HCT116 (cell line): ENCODE data around the gene SLC7A8. TPM values are rescaled to one million over a fixed set of nuclear protein-coding genes. Genes with fewer than 3 reads are reported as not detected.

ENCODE experiments used
- ATAC-seq: fragments of 200-7000 bp; cut with Tn5 transposase; 2 replicates; pipeline ENCODE4 v1.9.1; 2020; ENCODE audit warnings: mild to moderate bottlenecking, moderate library complexity
- BruUV-seq: library from RNA; stranded (reverse); fragments of 400-500 nt; replicated peaks from 2 replicates; lab custom pipeline; 2021; lab: Mats Ljungman, UMichigan
- CTCF ChIA-PET: fragments of 300-600 bp; sonication (Branson Sonifier 250); formaldehyde crosslinking; loops from one replicate; lab custom pipeline; 2021; ENCODE audit warnings: antibody characterized with exemption; lab: Charles Lee
- POLR2A ChIA-PET: fragments of 300-600, 350-600 bp; sonication (Branson Sonifier 250); formaldehyde crosslinking; loops from one replicate; lab custom pipeline; 2021; ENCODE audit warnings: antibody characterized with exemption; lab: Charles Lee
- RAD21 ChIA-PET, 2 experiments: fragments of 300-600 bp; sonication (Branson Sonifier 250); formaldehyde crosslinking; loops; one replicate each; lab custom pipeline; 2023; ENCODE audit warnings: low total read pairs in 2 of 2; ENCODE audit not compliant: uncharacterized antibody in 2 of 2, unreplicated experiment in 2 of 2, low non-redundant PET in 1 of 2; lab: Charles Lee
- DNase-seq: peaks from one replicate; pipeline ENCODE4 v3.0.0-alpha.2; 2010; ENCODE audit warnings: low read depth, low spot score
- H2AFZ ChIP-seq: fragments of 200-600 bp; shearing (Covaris generic), sonication (generic); 2 replicates; pipeline ENCODE4 v1.6.1; 2017; ENCODE audit warnings: low read depth, mixed run types, mixed read lengths, antibody characterized with exemption, low read length; ENCODE audit not compliant: poor library complexity, severe bottlenecking
- H3K27ac ChIP-seq: 2 replicates; pipeline ENCODE4 v1.5.1; 2012; ENCODE audit warnings: low read depth, low read length
- H3K27me3 ChIP-seq: fragments of 200-600 bp; sonication (generic); 2 replicates; pipeline ENCODE4 v1.6.1; 2016; ENCODE audit warnings: mixed run types, low read length, mixed read lengths; ENCODE audit not compliant: insufficient read depth
- H3K36me3 ChIP-seq, 2 experiments: fragments of 200-500 bp in 1 of 2; fragments of 200-600 bp in 1 of 2; sonication (Bioruptor generic) in 1 of 2; sonication (generic) in 1 of 2; 2 replicates each; pipeline versions ENCODE4 v1.5.1 to v1.6.1; 2014 to 2016; ENCODE audit warnings: low read length in 2 of 2, inconsistent platforms in 1 of 2, mixed read lengths in 1 of 2, mixed run types in 1 of 2; ENCODE audit not compliant: insufficient read depth in 2 of 2, control insufficient read depth in 1 of 2
- H3K4me1 ChIP-seq, 2 experiments: fragments of 200-600 bp in 1 of 2; sonication (generic) in 1 of 2; 2 replicates each; pipeline versions ENCODE4 v1.5.1 to v1.6.1; 2012 to 2017; ENCODE audit warnings: low read length in 2 of 2, inconsistent platforms in 1 of 2, mild to moderate bottlenecking in 1 of 2, mixed read lengths in 1 of 2, mixed run types in 1 of 2, moderate library complexity in 1 of 2; ENCODE audit not compliant: insufficient read depth in 2 of 2, control insufficient read depth in 1 of 2
- H3K4me2 ChIP-seq: fragments of 200-600 bp; sonication (generic); 2 replicates; pipeline ENCODE4 v1.6.1; 2017; ENCODE audit warnings: mixed run types, low read length, mixed read lengths
- H3K4me3 ChIP-seq, 2 experiments: fragments of 200-600 bp in 1 of 2; sonication (generic) in 1 of 2; replicated peaks in 1 of 2; 2 replicates each; pipeline ENCODE4 v1.5.1; 2011 to 2016; ENCODE audit warnings: low read length in 2 of 2, control low read depth in 1 of 2, low read depth in 1 of 2, mild to moderate bottlenecking in 1 of 2, mixed read lengths in 1 of 2, mixed run types in 1 of 2
- H3K79me2 ChIP-seq: fragments of 200-600 bp; sonication (generic); 2 replicates; pipeline ENCODE4 v1.6.1; 2017; ENCODE audit warnings: mild to moderate bottlenecking, mixed run types, low read length, moderate library complexity, mixed read lengths; ENCODE audit not compliant: insufficient read depth
- H3K9ac ChIP-seq: fragments of 200-600 bp; sonication (generic); 2 replicates; pipeline ENCODE4 v1.6.1; 2016; ENCODE audit warnings: low read length, mixed read lengths
- H3K9me2 ChIP-seq: fragments of 200-600 bp; sonication (generic), shearing (Covaris generic); 2 replicates; pipeline ENCODE4 v1.6.1; 2017; ENCODE audit warnings: mixed run types, mild to moderate bottlenecking, moderate library complexity; ENCODE audit not compliant: insufficient read depth
- H3K9me3 ChIP-seq, 2 experiments: fragments of 200-500 bp in 1 of 2; fragments of 200-600 bp in 1 of 2; sonication (Bioruptor generic) in 1 of 2; sonication (generic) in 1 of 2; 2 replicates each; pipeline ENCODE4 v1.6.1; 2014 to 2017; ENCODE audit warnings: low read length in 2 of 2, mixed read lengths in 2 of 2, inconsistent platforms in 1 of 2, low read depth in 1 of 2, mild to moderate bottlenecking in 1 of 2, mixed run types in 1 of 2, moderate library complexity in 1 of 2; ENCODE audit not compliant: control insufficient read depth in 1 of 2, insufficient read depth in 1 of 2
- H4K20me1 ChIP-seq: fragments of 200-600 bp; sonication (generic), shearing (Covaris generic); 2 replicates; pipeline ENCODE4 v1.6.1; 2017; ENCODE audit warnings: mixed run types, mild to moderate bottlenecking, moderate library complexity; ENCODE audit not compliant: insufficient read depth
- CBX3 ChIP-seq: IDR thresholded peaks from 2 replicates; pipeline ENCODE4 v1.6.1; 2012; ENCODE audit warnings: low read depth
- CEBPB ChIP-seq: IDR thresholded peaks from 2 replicates; pipeline ENCODE4 v1.6.1; 2012; ENCODE audit warnings: low read depth
- FOSL1 ChIP-seq: IDR thresholded peaks from 2 replicates; pipeline ENCODE4 v1.6.1; 2012; ENCODE audit warnings: low read depth
- RAD21 ChIP-seq: IDR thresholded peaks from 2 replicates; pipeline ENCODE4 v1.6.1; 2012; ENCODE audit warnings: low read depth, mild to moderate bottlenecking
- ZNF274 ChIP-seq: fragments of 200-500 bp; sonication (Bioruptor generic); IDR thresholded peaks from 2 replicates; pipeline ENCODE4 v1.6.1; 2014; ENCODE audit warnings: mild to moderate bottlenecking, low read depth, low read length, inconsistent platforms
- intact Hi-C: fragments of 100-400 bp; cut with micrococcal nuclease; formaldehyde crosslinking; loops from 2 replicates; pipeline ENCODE4 v1.10.0; 2022
- total RNA-seq: library from RNA; stranded (reverse); gene quantifications from one replicate; pipeline ENCODE4 v1.2.1, GENCODE V29; 2021; ENCODE audit not compliant: unreplicated experiment

SLC7A8 gene
- total RNA-seq, 1 experiment from 2014 or later, result 5.3 TPM

DNA sequence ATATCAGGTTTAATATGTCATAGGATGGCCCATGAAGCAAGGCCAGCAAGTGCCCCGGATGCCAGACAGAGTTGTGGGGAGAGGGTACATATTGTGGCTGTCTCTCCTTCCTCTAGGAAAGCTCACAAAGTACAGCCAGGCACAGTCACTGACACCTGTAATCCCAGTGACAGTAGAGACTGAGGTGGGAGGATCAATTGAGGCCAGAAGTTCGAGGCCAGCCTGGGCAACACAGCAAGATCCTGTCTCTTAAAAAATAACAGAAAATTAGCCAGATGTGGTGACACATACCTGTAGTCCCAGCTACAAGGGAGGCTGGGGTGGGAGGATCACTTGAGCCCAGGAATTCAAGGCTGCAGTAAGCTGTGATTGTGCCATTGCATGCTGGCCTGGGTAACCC is 32.1 kb downstream of the SLC7A8 start:
- intact Hi-C loops, result no loop called here
- no peaks in the 10 kb centered on the region for H4K20me1 ChIP-seq
- no peak overlapping the region for H3K4me3 ChIP-seq
- no peak overlapping the region for H3K27ac ChIP-seq
- ATAC-seq (no peak), DNase-seq (no peak)
- no peak overlapping the region for H3K9ac ChIP-seq
- no TSS peak for BruUV-seq
- H3K79me2 ChIP-seq, result no peaks in the 10 kb centered on the region
- H3K36me3 ChIP-seq, result no peaks in the 10 kb centered on the region
- H3K9me2 ChIP-seq, result no peaks in the 10 kb centered on the region
- CTCF ChIA-PET, result interaction anchor here (0.7 kb wide), 1 partner anchor 206 kb away, joined by 4 read pairs; no protein-coding TSS in a partner anchor
- H3K4me1 ChIP-seq, result peaks cover 10 to 20% of the 10 kb centered on the region in 2 experiments; a peak in 3 of 4 replicates
- no peak overlapping the region for H2AFZ ChIP-seq
- POLR2A ChIA-PET, result no interaction called here
- no peaks in the 10 kb centered on the region for H3K9me3 ChIP-seq
- RAD21 ChIA-PET, result no interaction called here
- no peak overlapping the region for H3K4me2 ChIP-seq
- TF ChIP-seq CBX3, result no peak
- TF ChIP-seq ZNF274, result no peak
- TF ChIP-seq CEBPB, result no peak
- TF ChIP-seq FOSL1, result no peak
- TF ChIP-seq, all 23 proteins: peak for 0
- no peaks in the 10 kb centered on the region for H3K27me3 ChIP-seq

DNA sequence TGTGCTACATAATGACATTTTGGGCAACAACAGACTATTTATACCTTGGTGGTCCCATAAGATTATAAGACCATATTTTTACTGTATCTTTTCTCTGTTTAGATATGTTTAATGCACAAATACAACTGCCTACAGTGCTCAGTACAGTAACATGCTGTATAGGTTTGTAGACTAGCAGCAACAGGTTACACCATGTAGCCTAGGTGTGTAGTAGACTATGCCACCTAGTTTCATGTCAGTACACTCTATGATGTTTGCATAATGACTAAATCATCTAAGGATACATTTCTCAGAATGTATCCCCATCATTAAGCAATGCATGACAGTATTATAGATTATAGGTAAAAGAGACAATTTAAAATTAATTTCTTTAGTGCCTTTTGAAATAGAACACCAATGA is 33.7 kb downstream of the SLC7A8 start:
- Histone ChIP-seq H3K79me2 (no peaks in the 10 kb centered on the region), H3K4me1 (peaks cover 7 to 12% of the 10 kb centered on the region in 2 experiments; a peak in 3 of 4 replicates), H3K9me3 (no peaks in the 10 kb centered on the region), H3K36me3 (no peaks in the 10 kb centered on the region), H3K4me2 (no peak overlapping the region), H2AFZ (no peak overlapping the region), H3K27ac (no peak overlapping the region), H3K27me3 (no peaks in the 10 kb centered on the region), H3K4me3 (no peak overlapping the region), H3K9me2 (no peaks in the 10 kb centered on the region), H4K20me1 (no peaks in the 10 kb centered on the region), H3K9ac (no peak overlapping the region)
- CTCF ChIA-PET, result interaction anchor here (1.0 kb wide), 1 partner anchor 29 kb away, joined by 3 read pairs; no protein-coding TSS in a partner anchor
- POLR2A ChIA-PET, result interaction anchor here (0.8 kb wide), 1 partner anchor 384 kb away, joined by 3 read pairs; the partner anchor contains the start of gene OXA1L
- RAD21 ChIA-PET, result no interaction called here
- ATAC-seq, result no peak
- BruUV-seq, result no TSS peak
- TF ChIP-seq RAD21, result no peak
- intact Hi-C loops, result no loop called here
- no peak for DNase-seq
